CD1c-positive myeloid dendritic cell (primary cell): Measurements from ENCODE around the gene GTF3C4.

ENCODE experiments used
- DNase-seq: peaks from one replicate; pipeline ENCODE4 v3.0.0-alpha.2; 2016; ENCODE audit errors: extremely low spot score

Gene GTF3C4

DNA sequence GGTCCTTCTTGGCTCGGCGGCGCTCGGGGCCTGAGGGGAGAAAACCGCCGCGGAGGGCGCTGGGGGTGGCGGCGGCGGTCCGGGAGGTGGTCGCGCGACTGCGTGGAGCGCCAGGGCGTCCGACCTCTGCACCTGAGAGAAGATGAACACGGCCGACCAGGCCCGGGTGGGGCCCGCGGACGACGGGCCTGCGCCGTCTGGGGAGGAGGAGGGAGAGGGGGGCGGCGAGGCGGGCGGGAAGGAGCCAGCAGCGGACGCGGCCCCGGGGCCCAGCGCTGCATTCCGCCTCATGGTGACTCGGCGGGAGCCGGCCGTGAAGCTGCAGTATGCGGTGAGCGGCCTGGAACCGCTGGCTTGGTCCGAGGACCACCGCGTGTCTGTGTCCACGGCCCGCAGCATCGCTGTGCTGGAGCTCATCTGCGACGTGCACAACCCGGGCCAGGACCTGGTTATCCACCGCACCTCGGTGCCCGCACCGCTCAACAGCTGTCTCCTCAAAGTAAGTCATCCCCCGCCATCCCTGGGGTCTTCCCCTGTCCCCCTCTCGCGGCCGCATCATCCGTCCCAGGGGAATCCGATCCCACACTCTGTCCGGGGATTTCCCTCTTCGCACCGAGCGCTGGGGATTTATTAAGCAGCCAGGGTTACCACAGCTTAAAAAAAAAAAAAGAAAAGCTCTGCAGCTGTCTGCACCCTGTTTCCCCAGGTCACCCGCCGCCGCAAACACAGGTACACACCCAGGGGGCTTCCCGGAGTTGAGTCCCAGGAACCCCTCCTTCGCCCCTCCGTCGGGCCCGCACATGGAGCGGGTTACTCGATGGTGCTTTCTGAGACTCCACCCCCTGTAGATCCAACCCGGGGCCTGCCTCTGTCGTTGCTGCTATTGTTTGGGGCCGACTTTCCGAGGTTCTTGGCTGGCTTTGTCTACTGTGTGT lies at the start of gene GTF3C4:
TSS of gene GTF3C4 (plus strand) at position 8 of the 935 bp plus-strand sequence. CDS start at position 143, 135 bp downstream.
- DNase-seq, result no peak

GRCh38 chr9:132622159-132622558 lies 48.1 kb upstream of the GTF3C4 start:
- no peak for DNase-seq

- no peak for DNase-seq
Observed at GRCh38 chr9:132626285-132626684, 44.0 kb upstream of the GTF3C4 start.

GRCh38 chr9:132627106-132627505 lies 43.2 kb upstream of the GTF3C4 start:
- DNase-seq, result no peak

DNA sequence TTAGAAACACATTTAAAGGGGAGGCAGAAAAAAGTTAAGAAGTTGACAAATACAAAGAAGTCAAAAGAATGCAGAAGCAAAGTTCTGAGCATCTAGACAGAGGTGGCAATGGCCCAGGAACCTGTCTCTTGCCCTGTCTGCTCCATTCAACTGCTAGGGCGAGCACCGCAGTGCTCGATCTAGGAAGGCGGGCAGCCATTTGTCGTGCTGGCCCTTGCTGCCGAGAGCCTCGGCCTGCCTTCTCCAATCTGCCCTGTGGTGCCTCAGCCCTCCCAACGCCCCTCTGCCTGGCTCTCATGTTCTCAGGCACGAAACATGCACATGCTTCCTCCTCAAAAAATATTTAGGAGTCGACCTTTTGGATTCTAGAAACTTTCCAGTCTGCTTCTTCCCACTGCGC lies 42.7 kb upstream of the GTF3C4 start:
- no peak for DNase-seq

DNA sequence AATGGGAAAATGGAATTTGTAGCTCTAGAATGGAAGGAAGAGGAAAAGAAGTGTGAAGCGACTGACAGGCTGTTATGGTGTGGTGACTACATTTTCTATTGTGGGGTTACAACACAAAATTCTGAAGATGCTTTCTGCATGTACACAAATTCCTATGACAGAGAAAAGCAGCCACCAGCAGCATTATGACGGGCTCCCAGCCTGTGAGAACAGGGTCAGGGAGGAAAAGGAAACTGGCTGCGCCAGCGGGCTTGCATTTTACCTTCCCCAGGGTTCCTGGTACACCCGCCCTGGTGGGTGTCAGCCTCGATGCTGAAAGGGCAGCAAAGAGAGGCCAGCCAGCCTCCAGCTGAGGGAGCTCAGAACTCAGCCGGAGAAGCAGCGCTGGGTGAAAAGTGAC lies 41.5 kb upstream of the GTF3C4 start:
- no peak for DNase-seq

DNA sequence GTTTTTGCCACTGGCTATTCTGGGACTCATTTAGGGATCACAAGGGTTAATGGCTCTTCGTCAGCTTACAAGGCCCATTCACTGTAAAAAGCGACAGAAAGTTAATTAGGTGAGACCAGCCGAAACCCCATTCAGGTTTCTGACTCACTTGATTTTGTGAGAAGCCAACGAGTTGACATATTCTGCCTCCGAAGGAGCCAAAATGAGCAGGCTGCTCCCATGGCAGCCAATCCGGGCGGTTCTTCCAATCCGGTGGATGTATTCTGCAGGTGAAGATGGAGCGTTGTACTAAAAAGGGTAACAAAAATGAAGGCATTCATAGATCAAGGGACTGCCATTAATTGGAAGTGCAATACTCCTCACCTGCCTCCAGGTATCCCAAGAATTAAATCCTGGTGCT lies 40.1 kb upstream of the GTF3C4 start:
- DNase-seq, result no peak

GRCh38 chr9:132630811-132631210 lies 39.5 kb upstream of the GTF3C4 start:
- DNase-seq, result no peak

DNA sequence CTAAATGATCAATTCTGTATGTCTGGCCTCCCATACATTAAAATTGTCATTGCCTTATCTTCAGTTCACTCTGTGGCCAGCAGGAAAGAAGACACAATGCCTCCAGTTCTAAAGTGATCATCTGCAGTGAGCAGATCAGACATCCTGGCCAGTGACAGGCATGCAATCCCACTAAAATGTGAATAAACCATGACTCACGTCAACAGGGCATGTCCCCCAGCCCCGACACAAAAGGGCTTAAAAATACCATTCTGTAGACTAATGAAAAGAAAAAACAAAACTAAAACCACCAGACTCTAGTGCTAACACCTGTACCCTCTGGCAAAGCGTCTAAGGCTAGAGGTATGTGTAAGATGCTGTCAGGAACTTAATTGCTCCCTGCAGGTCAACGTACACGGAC lies 39.0 kb upstream of the GTF3C4 start:
- DNase-seq, result no peak

DNA sequence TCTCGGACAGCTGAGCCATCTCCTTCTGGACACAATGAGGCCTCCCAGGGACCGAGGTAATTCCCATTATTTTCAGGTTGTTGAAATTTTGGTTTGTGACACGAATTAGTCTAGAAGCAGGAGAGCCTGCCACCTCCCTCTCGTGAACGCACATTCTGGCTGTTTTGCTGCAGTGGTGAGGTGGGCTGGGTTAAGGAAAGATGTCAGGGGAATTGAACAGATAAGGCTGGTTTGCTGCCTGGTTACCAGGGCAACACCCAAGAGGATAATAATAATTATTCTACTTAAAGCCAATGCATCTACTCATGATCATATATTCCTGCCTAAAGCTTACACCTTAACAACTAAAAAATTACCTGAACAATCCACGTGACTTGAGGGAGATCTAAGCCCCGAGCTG lies 38.6 kb upstream of the GTF3C4 start:
- no peak for DNase-seq

DNA sequence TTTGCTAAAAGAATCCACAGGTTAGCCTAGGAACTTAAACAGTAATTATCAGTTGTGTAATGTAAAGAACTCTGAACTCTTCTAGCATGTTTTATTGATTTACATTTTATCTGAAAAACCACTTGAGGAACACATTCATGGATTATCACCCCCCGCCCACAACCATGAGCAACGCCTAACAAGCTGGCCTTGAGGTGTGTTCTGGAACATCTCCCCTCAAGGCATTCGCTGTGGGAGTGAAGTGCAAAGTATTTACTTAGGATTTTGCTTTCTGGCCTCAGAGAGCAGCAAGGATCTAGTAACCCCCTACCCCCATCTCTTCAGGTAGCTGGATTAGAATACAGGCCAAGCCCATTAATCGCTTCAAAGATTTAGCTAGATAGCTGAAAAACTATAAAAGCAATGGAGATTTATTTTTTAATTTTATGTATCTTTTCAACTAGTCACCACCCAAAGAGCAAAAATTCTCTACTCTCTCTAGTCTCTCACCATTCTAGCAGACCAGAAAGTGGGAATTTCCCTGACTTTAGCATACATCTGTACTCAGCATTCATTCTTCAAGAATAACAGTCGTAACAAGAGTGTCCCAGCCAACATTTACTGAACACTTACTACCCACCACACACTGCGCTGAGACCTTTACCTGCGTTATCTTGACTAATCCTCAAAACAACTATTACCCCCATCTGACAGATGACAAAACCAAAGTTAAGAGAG lies 37.7 kb upstream of the GTF3C4 start:
- DNase-seq, result no peak

GRCh38 chr9:132634327-132634726 lies 35.9 kb upstream of the GTF3C4 start:
- no peak for DNase-seq

- no peak for DNase-seq
Observed at GRCh38 chr9:132637351-132637750, 32.9 kb upstream of the GTF3C4 start.

- DNase-seq, result no peak
Observed at GRCh38 chr9:132637801-132638200, 32.5 kb upstream of the GTF3C4 start.

DNA sequence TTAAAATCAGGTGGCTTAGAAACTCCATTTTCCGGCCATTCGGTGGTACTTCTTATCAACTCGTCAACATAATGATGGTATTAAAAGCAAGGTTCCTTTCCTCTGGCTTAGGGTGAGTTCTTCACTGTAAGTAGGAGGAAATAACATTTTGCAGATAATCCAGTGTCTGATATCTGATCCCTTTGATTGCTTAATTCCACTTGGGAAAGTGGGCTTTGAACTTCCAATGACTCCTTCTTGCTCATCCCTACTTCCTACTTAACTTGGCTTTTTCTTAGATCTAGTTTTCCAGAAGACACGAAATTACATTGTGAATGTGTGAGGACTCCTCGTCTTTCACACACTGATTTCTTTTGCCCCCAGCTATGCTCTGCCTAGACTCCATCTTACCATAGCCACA lies 32.0 kb upstream of the GTF3C4 start:
- no peak for DNase-seq

- DNase-seq, result no peak
Observed at GRCh38 chr9:132639322-132639721, 30.9 kb upstream of the GTF3C4 start.

GRCh38 chr9:132641216-132641615 lies 29.0 kb upstream of the GTF3C4 start:
- DNase-seq, result no peak

GRCh38 chr9:132644251-132644650 lies 26.0 kb upstream of the GTF3C4 start:
- no peak for DNase-seq

- no peak for DNase-seq
Observed at GRCh38 chr9:132645306-132645705, 25.0 kb upstream of the GTF3C4 start.

GRCh38 chr9:132645711-132646110 lies 24.6 kb upstream of the GTF3C4 start:
- DNase-seq, result no peak

GRCh38 chr9:132646726-132647125 lies 23.5 kb upstream of the GTF3C4 start:
- no peak for DNase-seq

- DNase-seq, result no peak
Observed at GRCh38 chr9:132647355-132647754, 22.9 kb upstream of the GTF3C4 start.

GRCh38 chr9:132647806-132648205 lies 22.5 kb upstream of the GTF3C4 start:
- no peak for DNase-seq
